Measurements from ENCODE around the gene EMC10. TPM values are rescaled to one million over a fixed set of nuclear protein-coding genes. Genes with fewer than 3 reads are reported as not detected.

EMC10 gene
- total RNA-seq, 2 donors from 2014 or later = 60.3 to 68.0 TPM

GRCh38 chr19:50444059-50444458 is 32.2 kb upstream of the EMC10 start:
- ATAC-seq (no peak), DNase-seq (no peak)
- 27 to 50% methylated on average over 1 of the region's 1 CpG for WGBS, 2 donors
- H3K27me3 ChIP-seq = no peaks in the 10 kb centered on the region
- H3K4me3 ChIP-seq = no peak overlapping the region
- no peak overlapping the region for H3K27ac ChIP-seq
- TF ChIP-seq CTCF (IDR thresholded peaks at IDR 0.05) = no peak
- no peak for TF ChIP-seq POLR2A (IDR thresholded peaks at IDR 0.05)
- H3K9me3 ChIP-seq = no peaks in the 10 kb centered on the region
- H3K36me3 ChIP-seq (replicated peaks in 1 of 2; ENCODE audit: insufficient read depth in 1 of 2, low read depth in 2 of 2) = no peaks in the 10 kb centered on the region
- intact Hi-C loops (cut with DNase I) = no loop called here
- H3K4me1 ChIP-seq = no peaks in the 10 kb centered on the region

- Histone ChIP-seq H3K9me3 (no peaks in the 10 kb centered on the region), H3K4me3 (no peak overlapping the region), H3K4me1 (no peaks in the 10 kb centered on the region), H3K27me3 (no peaks in the 10 kb centered on the region), H3K36me3 (replicated peaks in 1 of 2; ENCODE audit: insufficient read depth in 1 of 2, low read depth in 2 of 2) (no peaks in the 10 kb centered on the region), H3K27ac (no peak overlapping the region)
- intact Hi-C loops (cut with DNase I) = no loop called here
- DNase-seq (no peak), ATAC-seq (no peak)
- TF ChIP-seq CTCF (IDR thresholded peaks at IDR 0.05) (no peak), POLR2A (IDR thresholded peaks at IDR 0.05) (no peak)
- 75 to 89% methylated on average over 5 of the region's 5 CpGs for WGBS, 2 donors
These were observed 29.3 kb upstream of the EMC10 start for GRCh38 chr19:50447053-50447452.

- intact Hi-C loops (cut with DNase I) = no loop called here
- Histone ChIP-seq H3K36me3 (replicated peaks in 1 of 2; ENCODE audit: insufficient read depth in 1 of 2, low read depth in 2 of 2) (no peaks in the 10 kb centered on the region), H3K9me3 (no peaks in the 10 kb centered on the region), H3K4me3 (no peak overlapping the region), H3K27me3 (no peaks in the 10 kb centered on the region), H3K4me1 (no peaks in the 10 kb centered on the region), H3K27ac (no peak overlapping the region)
- 85 to 94% methylated on average over 10 of the region's 10 CpGs for WGBS, 2 donors
- no peak for ATAC-seq
- no peak for TF ChIP-seq CTCF (IDR thresholded peaks at IDR 0.05)
- no peak for TF ChIP-seq POLR2A (IDR thresholded peaks at IDR 0.05)
- DNase-seq = no peak
These were observed 28.6 kb upstream of the EMC10 start for GRCh38 chr19:50447750-50448149.

GRCh38 chr19:50449236-50449899 is 26.9 kb upstream of the EMC10 start:
- Histone ChIP-seq H3K27me3 (no peaks in the 10 kb centered on the region), H3K27ac (no peak overlapping the region), H3K4me1 (no peaks in the 10 kb centered on the region), H3K4me3 (no peak overlapping the region), H3K9me3 (no peaks in the 10 kb centered on the region), H3K36me3 (replicated peaks in 1 of 2; ENCODE audit: insufficient read depth in 1 of 2, low read depth in 2 of 2) (no peaks in the 10 kb centered on the region)
- 48 to 56% methylated on average over 12 to 14 of the region's 14 CpGs for WGBS, 2 donors
- intact Hi-C loops (cut with DNase I) = no loop called here
- DNase-seq (no peak), ATAC-seq (no peak)
- TF ChIP-seq POLR2A (IDR thresholded peaks at IDR 0.05) (no peak), CTCF (IDR thresholded peaks at IDR 0.05) (no peak)
